Vagina (tissue), 2 donors: ENCODE data around the gene TEX2.

Source experiments
- POLR2A ChIP-seq, 2 donors: fragments of 450-650 bp; IDR thresholded peaks; one replicate each; pipeline ENCODE4 v1.6.1; 2017; ENCODE audit warnings: antibody characterized with exemption in 2 of 2, mild to moderate bottlenecking in 2 of 2, moderate library complexity in 2 of 2
- TF ChIP-seq, protein P1 (sequence below), 3 experiments: fragments of 450-650 bp in 2 of 3; fragments of 200-600 bp in 1 of 3; sonication (generic) in 1 of 3; IDR thresholded peaks; one replicate each; pipeline ENCODE4 v1.5.1; 2017 to 2019; ENCODE audit warnings: antibody characterized with exemption in 3 of 3, mild to moderate bottlenecking in 2 of 3, moderate library complexity in 2 of 3

GRCh38 chr17:64273006-64273405, 9.9 kb upstream of the TEX2 start:
- TF ChIP-seq, protein P1, sequence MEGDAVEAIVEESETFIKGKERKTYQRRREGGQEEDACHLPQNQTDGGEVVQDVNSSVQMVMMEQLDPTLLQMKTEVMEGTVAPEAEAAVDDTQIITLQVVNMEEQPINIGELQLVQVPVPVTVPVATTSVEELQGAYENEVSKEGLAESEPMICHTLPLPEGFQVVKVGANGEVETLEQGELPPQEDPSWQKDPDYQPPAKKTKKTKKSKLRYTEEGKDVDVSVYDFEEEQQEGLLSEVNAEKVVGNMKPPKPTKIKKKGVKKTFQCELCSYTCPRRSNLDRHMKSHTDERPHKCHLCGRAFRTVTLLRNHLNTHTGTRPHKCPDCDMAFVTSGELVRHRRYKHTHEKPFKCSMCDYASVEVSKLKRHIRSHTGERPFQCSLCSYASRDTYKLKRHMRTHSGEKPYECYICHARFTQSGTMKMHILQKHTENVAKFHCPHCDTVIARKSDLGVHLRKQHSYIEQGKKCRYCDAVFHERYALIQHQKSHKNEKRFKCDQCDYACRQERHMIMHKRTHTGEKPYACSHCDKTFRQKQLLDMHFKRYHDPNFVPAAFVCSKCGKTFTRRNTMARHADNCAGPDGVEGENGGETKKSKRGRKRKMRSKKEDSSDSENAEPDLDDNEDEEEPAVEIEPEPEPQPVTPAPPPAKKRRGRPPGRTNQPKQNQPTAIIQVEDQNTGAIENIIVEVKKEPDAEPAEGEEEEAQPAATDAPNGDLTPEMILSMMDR (IDR thresholded peaks at IDR 0.05): no peak
- TF ChIP-seq POLR2A (IDR thresholded peaks at IDR 0.05): no peak
